MCF 10A (cell line): ENCODE results near the gene PLEKHH1. TPM values are rescaled to one million over a fixed set of nuclear protein-coding genes. Genes with fewer than 3 reads are reported as not detected.
A peak's percentile ranks its signal among the peaks of the same experiment; 100 is the strongest.

Experiments
- Bru-seq: library from RNA; stranded (reverse); fragments of 400-500 nt; gene quantifications from one replicate; lab custom pipeline; 2021; lab: Mats Ljungman, UMichigan
- BruChase-seq, 2 experiments: library from RNA; stranded (reverse); fragments of 400-500 nt; gene quantifications; one replicate each; lab custom pipeline; 2021; lab: Mats Ljungman, UMichigan
- BruUV-seq: library from RNA; stranded (reverse); fragments of 400-500 nt; replicated peaks from 2 replicates; lab custom pipeline; 2021; lab: Mats Ljungman, UMichigan
- CTCF ChIA-PET: fragments of 300-600 bp; sonication (Branson Sonifier 250); formaldehyde crosslinking; extraction: SDS; loops from one replicate; lab custom pipeline; 2021; ENCODE audit warnings: antibody characterized with exemption, inconsistent platforms; lab: Yijun Ruan, JAX
- POLR2A ChIA-PET: fragments of 300-600, 350-650 bp; sonication (Branson Sonifier 250); formaldehyde crosslinking; extraction: SDS; loops from one replicate; lab custom pipeline; 2020; ENCODE audit warnings: antibody characterized with exemption, inconsistent platforms; lab: Yijun Ruan, JAX
- DNase-seq: peaks from one replicate; pipeline ENCODE4 v3.0.0-alpha.2; 2018; ENCODE audit not compliant: unreplicated experiment
- H3K27ac Mint-ChIP-seq: one replicate; pipeline ENCODE4 v1.8.0; 2022; ENCODE audit warnings: mild to moderate bottlenecking, low read depth, mixed read lengths; ENCODE audit not compliant: unreplicated experiment
- H3K27me3 Mint-ChIP-seq: one replicate; pipeline ENCODE4 v1.8.0; 2022; ENCODE audit warnings: mixed read lengths; ENCODE audit not compliant: insufficient read depth, unreplicated experiment
- H3K36me3 Mint-ChIP-seq: one replicate; pipeline ENCODE4 v1.8.0; 2022; ENCODE audit warnings: mild to moderate bottlenecking, moderate library complexity, mixed read lengths; ENCODE audit not compliant: insufficient read depth, unreplicated experiment
- H3K4me1 Mint-ChIP-seq: one replicate; pipeline ENCODE4 v1.8.0; 2022; ENCODE audit warnings: mixed read lengths; ENCODE audit not compliant: insufficient read depth, unreplicated experiment
- H3K4me3 Mint-ChIP-seq: one replicate; pipeline ENCODE4 v1.8.0; 2022; ENCODE audit warnings: mild to moderate bottlenecking, moderate library complexity, mixed read lengths; ENCODE audit not compliant: unreplicated experiment
- H3K9me3 Mint-ChIP-seq: one replicate; pipeline ENCODE4 v1.8.0; 2022; ENCODE audit warnings: mixed read lengths; ENCODE audit not compliant: unreplicated experiment
- intact Hi-C: fragments of 100-400 bp; cut with micrococcal nuclease; formaldehyde crosslinking; loops from 2 replicates; pipeline ENCODE4 v1.14.1; 2022
- long read RNA-seq: library from polyadenylated mRNA; stranded (forward); transcript quantifications from one replicate; pipeline ENCODE4 v2.0.0, GENCODE V29; 2022
- total RNA-seq: library from RNA; stranded (reverse); gene quantifications from 2 replicates; pipeline ENCODE4 v1.2.3, GENCODE V29; 2022
- TF ChIP-seq, protein P1 (sequence below): fragments of 200-600 bp; IDR thresholded peaks from one replicate; pipeline ENCODE4 v1.8.0; 2022; ENCODE audit warnings: antibody characterized with exemption, mild to moderate bottlenecking; ENCODE audit not compliant: unreplicated experiment

The PLEKHH1 gene
- total RNA-seq (5.8 and 6.0 TPM in 2 replicates), Bru-seq, nascent RNA (percentile 39 among the genes with signal in this experiment), BruChase-seq, experiment 1, labeled RNA remaining after a 6-hour chase (percentile 43 among the genes with signal in this experiment), BruChase-seq, experiment 2, labeled RNA remaining after a 2-hour chase (percentile 38 among the genes with signal in this experiment)
- long read RNA-seq: 0 reads

DNA sequence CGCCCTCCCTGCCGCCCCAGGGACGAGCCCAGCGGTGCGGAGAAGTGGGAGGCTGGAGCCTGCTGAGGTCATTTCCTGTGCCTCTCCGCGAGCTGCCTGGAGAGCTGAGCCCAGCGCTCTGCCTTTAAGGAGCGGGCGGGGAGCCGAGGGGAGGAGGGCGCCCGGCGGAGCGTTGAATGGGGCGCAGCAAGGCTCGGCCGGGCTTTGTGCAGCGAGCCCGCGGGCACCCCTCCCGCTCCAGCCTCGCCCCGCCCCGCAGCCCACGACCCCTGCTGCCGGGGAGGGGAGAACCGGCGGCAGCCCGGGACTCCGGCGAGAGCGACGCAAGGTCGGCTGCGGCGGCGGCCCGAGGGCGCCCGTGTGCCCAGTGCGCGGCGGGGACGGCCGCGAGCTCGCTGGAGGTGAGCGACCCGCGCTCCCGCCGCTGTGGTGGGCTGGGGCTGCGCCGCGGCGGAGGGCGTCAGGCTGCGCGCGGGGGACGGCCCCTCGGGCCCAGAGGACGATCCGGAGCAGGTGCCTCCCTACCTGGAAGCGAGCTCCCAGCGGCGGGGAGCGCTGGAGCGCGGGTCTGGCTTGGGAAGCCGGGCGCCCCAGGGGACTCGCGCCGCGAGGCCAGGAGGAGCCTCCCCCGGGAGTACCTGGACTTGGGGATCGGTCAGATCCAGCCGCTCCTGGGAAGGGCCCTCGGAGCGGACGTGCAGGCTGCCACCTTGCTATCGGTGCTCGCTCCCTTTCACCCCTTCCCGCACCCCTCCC, at the start of gene PLEKHH1:
TSS of gene PLEKHH1 (plus strand) at position 293 of the 756 bp plus-strand sequence. CDS start 8,578 bp downstream, outside the sequence.
- H3K36me3 Mint-ChIP-seq: no peaks in the 10 kb centered on the region
- TF ChIP-seq, protein P1, sequence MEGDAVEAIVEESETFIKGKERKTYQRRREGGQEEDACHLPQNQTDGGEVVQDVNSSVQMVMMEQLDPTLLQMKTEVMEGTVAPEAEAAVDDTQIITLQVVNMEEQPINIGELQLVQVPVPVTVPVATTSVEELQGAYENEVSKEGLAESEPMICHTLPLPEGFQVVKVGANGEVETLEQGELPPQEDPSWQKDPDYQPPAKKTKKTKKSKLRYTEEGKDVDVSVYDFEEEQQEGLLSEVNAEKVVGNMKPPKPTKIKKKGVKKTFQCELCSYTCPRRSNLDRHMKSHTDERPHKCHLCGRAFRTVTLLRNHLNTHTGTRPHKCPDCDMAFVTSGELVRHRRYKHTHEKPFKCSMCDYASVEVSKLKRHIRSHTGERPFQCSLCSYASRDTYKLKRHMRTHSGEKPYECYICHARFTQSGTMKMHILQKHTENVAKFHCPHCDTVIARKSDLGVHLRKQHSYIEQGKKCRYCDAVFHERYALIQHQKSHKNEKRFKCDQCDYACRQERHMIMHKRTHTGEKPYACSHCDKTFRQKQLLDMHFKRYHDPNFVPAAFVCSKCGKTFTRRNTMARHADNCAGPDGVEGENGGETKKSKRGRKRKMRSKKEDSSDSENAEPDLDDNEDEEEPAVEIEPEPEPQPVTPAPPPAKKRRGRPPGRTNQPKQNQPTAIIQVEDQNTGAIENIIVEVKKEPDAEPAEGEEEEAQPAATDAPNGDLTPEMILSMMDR: no peak
- no peaks in the 10 kb centered on the region for H3K9me3 Mint-ChIP-seq
- H3K27ac Mint-ChIP-seq: no peak within 1 kb of the TSS
- no peaks in the 10 kb centered on the region for H3K27me3 Mint-ChIP-seq
- H3K4me3 Mint-ChIP-seq: peak within 1 kb of the TSS; percentile 69
- CTCF ChIA-PET: interaction anchor here (0.6 to 2.2 kb wide), 10 partner anchors 8 to 179 kb away, joined by 3 to 8 read pairs (median 4); no protein-coding TSS in a partner anchor
- no TSS peak for BruUV-seq
- peak; percentile 80 for DNase-seq
- no peaks in the 10 kb centered on the region for H3K4me1 Mint-ChIP-seq
- POLR2A ChIA-PET: interaction anchor here (0.8 to 1.9 kb wide), 5 partner anchors 9 to 109 kb away, joined by 3 to 9 read pairs (median 3); partner anchors contain the start of gene PIGH
- intact Hi-C loops: no loop called here

DNA sequence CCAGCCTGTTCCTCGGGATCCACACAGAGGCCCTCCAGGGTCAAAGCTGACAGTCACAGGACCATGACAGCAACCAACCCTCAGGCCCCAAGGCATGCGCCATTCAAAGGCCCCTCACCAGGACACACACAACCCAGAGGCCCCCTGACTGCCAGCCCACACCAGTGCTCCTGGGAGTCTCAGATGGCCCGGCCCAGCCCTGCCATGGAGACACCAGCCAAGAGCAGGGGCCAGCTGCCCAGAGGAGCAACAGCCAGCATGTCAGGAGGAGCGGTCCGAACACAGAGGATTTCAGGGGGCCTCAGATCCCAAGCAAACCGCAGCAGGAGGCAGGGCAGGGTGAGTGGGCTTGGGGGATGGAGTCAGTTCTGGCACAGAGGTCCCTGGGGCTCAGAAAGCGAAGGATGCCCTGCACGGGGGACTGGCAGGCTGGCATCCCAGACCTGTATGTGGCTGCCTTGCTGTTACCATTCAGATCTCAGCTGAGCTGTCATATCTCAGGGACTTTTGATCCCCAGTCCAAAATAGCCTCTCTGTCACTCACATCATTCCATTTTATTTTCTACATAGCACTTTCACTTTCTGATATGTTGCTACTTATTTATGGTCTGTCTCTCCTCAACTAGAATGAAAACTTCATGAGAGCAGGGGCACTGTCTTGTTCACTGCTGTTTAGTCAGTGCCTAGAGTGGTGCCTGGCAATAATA, 49.4 kb upstream of the PLEKHH1 start:
- Mint-ChIP-seq H3K4me1 (no peaks in the 10 kb centered on the region), H3K36me3 (no peaks in the 10 kb centered on the region), H3K9me3 (no peaks in the 10 kb centered on the region), H3K4me3 (no peak overlapping the region), H3K27ac (no peak overlapping the region), H3K27me3 (no peaks in the 10 kb centered on the region)
- no TSS peak for BruUV-seq
- DNase-seq: no peak
- ChIA-PET POLR2A (no interaction called here), CTCF (interaction anchor here (0.8 kb wide), 1 partner anchor 88 kb away, joined by 10 read pairs; no protein-coding TSS in a partner anchor)
- intact Hi-C loops: no loop called here
- TF ChIP-seq, protein P1: no peak

DNA sequence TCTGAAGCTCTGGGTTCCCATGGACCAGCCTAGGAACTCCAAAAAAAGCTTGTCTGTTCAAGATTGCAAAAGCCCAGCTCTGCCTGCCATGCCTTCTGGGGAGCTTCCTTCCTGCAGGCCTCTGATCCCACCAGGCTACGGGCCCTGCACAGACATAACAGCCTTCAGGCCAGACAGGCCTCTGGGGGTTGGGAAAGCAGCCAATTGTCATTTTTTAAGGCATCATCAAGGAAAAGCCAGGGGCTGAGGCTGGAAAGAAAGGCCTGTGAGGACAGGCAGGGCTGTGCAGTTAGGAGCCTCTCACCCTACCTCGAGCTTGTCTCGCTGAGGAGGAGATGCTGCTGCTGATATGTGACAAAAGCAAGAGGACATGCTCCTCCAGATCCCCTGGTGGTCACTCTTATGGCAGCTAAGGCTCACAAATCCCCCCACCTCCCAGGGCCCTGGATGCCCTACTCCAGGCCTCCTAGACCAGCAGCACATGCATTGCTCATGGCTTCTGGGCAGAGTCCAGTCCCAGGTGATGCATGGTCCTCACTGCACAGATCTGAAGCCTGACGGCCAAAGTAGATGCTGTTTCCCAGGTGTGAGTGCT, 47.5 kb upstream of the PLEKHH1 start:
- H3K27ac Mint-ChIP-seq: no peak overlapping the region
- BruUV-seq: no TSS peak
- H3K4me3 Mint-ChIP-seq: no peak overlapping the region
- ChIA-PET POLR2A (interaction anchor here (0.7 kb wide), 1 partner anchor 21 kb away, joined by 3 read pairs; no protein-coding TSS in a partner anchor), CTCF (interaction anchor here (0.7 kb wide), 1 partner anchor 55 kb away, joined by 3 read pairs; no protein-coding TSS in a partner anchor)
- no peaks in the 10 kb centered on the region for H3K9me3 Mint-ChIP-seq
- TF ChIP-seq, protein P1: no peak
- no peaks in the 10 kb centered on the region for H3K36me3 Mint-ChIP-seq
- H3K4me1 Mint-ChIP-seq: peaks cover 7% of the 10 kb centered on the region
- no peak for DNase-seq
- intact Hi-C loops: no loop called here
- no peaks in the 10 kb centered on the region for H3K27me3 Mint-ChIP-seq
